Gastroesophageal sphincter (tissue), 3 donors: ENCODE results near the gene DCDC2B.

Experiments used
- CTCF ChIP-seq, 4 experiments: fragments of 200-600 bp in 2 of 4; fragments of 450-650 bp in 2 of 4; sonication (generic) in 1 of 4; IDR thresholded peaks; one replicate each; pipeline ENCODE4 v1.5.1; 2017 to 2019; ENCODE audit warnings: antibody characterized with exemption in 4 of 4, mild to moderate bottlenecking in 2 of 4, moderate library complexity in 2 of 4
- POLR2A ChIP-seq, 2 donors: fragments of 450-650 bp; IDR thresholded peaks; one replicate each; pipeline ENCODE4 v1.6.1; 2017; ENCODE audit warnings: antibody characterized with exemption in 2 of 2, mild to moderate bottlenecking in 2 of 2, moderate library complexity in 1 of 2

- TF ChIP-seq POLR2A (IDR thresholded peaks at IDR 0.05) = no peak
- no peak for TF ChIP-seq CTCF (IDR thresholded peaks at IDR 0.05)
Measured at GRCh38 chr1:32181563-32181962, 27.3 kb upstream of the DCDC2B start.
